ENCODE measurements around the gene OSBP. TPM values are rescaled to one million over a fixed set of nuclear protein-coding genes. Genes with fewer than 3 reads are reported as not detected.

OSBP gene
- 43.5 TPM for polyA plus RNA-seq (2013, experiment 1 of 2)
- 40.8 TPM for polyA plus RNA-seq (2013, experiment 2 of 2)

DNA sequence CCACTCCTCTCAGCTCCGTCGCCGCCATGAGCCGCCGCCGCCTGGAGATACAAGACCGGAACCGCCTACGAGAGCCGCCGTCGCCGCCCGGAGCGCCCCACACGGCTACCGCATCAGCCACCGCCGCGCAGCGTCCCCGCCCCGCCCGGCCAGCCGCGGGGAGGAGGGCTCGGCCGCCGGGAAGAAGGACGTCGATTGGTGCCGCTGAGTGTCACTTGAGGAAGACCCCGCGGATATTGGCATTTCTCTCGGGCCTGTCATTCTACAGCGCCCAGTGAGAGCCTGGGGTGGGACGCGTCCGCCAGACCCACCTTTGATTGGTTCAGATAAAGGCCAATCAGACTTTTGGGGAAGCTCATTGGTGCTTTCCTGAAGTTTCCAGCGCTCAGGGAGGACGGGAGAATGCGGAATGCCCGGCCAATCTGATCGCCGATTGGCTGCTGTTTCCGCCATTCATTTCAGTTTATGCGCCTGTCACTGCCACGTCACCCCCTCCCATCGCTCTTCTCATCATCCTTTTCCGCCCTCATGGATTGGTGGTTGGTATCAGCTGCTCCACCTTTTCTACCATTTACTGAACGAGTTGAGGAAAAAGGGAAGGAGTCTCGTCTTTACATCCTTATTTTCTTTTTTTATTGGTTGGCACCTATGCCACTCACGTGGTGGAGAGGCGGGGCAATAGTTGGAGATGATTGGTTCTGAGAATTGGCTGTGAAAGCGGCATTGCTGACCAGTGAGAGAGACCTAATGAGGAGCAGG lies at the start of gene OSBP:
Gene OSBP, minus strand, starts transcription at position 138 of the 759 bp plus-strand sequence. Its CDS starts 110 bp downstream, at position 28.
- Histone ChIP-seq H3K36me3 (ENCODE audit: control insufficient read depth, insufficient read depth, low read length) (peaks cover 12% of the 10 kb centered on the region), H3K9me3 (ENCODE audit: control insufficient read depth, low read length) (no peaks in the 10 kb centered on the region), H3K4me1 (ENCODE audit: control insufficient read depth, insufficient read depth, low read length, poor library complexity, severe bottlenecking) (peaks cover 10% of the 10 kb centered on the region), H3K27ac (ENCODE audit: low read depth, low read length, severe bottlenecking) (peak within 1 kb of the TSS; percentile 95), H3K4me3 (ENCODE audit: extremely low read depth, insufficient read depth, low read length, poor library complexity, severe bottlenecking) (peak within 1 kb of the TSS; percentile 93)
- 0% methylated on average over 40 to 43 of the region's 55 CpGs for WGBS, 2 experiments (ENCODE audit: insufficient coverage in 2 of 2)

DNA sequence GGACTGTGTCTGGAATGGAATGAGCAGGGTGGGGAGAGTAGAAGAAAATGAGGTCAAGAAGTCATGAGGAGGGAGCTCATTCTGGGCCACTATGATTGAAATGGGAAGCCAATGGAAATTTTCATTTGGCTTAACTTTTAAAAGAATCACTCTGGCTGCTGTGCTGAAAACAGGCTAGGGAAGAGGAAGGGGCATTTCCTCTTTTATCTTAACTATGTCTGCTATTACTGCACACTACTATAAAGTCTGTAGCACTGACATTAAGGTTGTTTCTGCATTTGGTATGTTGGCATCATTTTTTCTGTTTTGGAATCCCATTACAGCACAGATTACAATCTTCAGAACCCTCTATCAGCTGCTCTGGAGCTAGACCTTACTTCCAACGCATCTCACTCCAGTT lies 45.0 kb upstream of the OSBP start:
- Histone ChIP-seq H3K36me3 (ENCODE audit: control insufficient read depth, insufficient read depth, low read length) (peaks cover 77% of the 10 kb centered on the region), H3K4me3 (ENCODE audit: extremely low read depth, insufficient read depth, low read length, poor library complexity, severe bottlenecking) (no peak overlapping the region), H3K9me3 (ENCODE audit: control insufficient read depth, low read length) (no peaks in the 10 kb centered on the region), H3K27ac (ENCODE audit: low read depth, low read length, severe bottlenecking) (no peak overlapping the region), H3K4me1 (ENCODE audit: control insufficient read depth, insufficient read depth, low read length, poor library complexity, severe bottlenecking) (no peaks in the 10 kb centered on the region)
- WGBS, 2 experiments (ENCODE audit: insufficient coverage in 2 of 2), result 83 to 100% methylated on average over 1 of the region's 1 CpG

DNA sequence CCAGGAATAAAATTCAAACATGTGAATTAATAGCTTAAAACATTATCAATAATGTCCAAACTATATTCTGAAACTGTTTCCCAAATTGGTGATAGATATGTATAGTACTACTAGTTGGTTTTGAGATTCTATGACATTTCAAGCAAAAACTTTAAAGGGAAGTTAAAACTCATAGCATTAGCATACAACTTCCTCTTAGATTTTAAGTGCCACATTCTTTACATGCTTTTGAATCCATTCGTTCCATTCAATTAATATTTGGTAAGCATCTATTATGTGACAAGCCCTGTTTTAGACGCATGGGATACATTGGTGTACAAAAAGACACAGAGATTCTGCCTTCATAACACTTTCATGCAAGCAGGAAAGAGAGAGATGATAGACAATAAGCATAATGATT lies 44.4 kb upstream of the OSBP start:
- no CpG with 5 or more reads among the region's 2 CpGs for WGBS, 2 experiments (ENCODE audit: insufficient coverage in 2 of 2)
- Histone ChIP-seq H3K4me3 (ENCODE audit: extremely low read depth, insufficient read depth, low read length, poor library complexity, severe bottlenecking) (no peak overlapping the region), H3K4me1 (ENCODE audit: control insufficient read depth, insufficient read depth, low read length, poor library complexity, severe bottlenecking) (no peaks in the 10 kb centered on the region), H3K27ac (ENCODE audit: low read depth, low read length, severe bottlenecking) (no peak overlapping the region), H3K9me3 (ENCODE audit: control insufficient read depth, low read length) (no peaks in the 10 kb centered on the region), H3K36me3 (ENCODE audit: control insufficient read depth, insufficient read depth, low read length) (peaks cover 78% of the 10 kb centered on the region)

- Histone ChIP-seq H3K27ac (ENCODE audit: low read depth, low read length, severe bottlenecking) (no peak overlapping the region), H3K9me3 (ENCODE audit: control insufficient read depth, low read length) (no peaks in the 10 kb centered on the region), H3K36me3 (ENCODE audit: control insufficient read depth, insufficient read depth, low read length) (peaks cover 80% of the 10 kb centered on the region), H3K4me3 (ENCODE audit: extremely low read depth, insufficient read depth, low read length, poor library complexity, severe bottlenecking) (no peak overlapping the region), H3K4me1 (ENCODE audit: control insufficient read depth, insufficient read depth, low read length, poor library complexity, severe bottlenecking) (no peaks in the 10 kb centered on the region)
- 95% methylated on average over 4 of the region's 5 CpGs for WGBS, 2 experiments (ENCODE audit: insufficient coverage in 2 of 2)
Observed at GRCh38 chr11:59658036-59658435, 42.5 kb upstream of the OSBP start.

GRCh38 chr11:59654893-59655292 lies 39.3 kb upstream of the OSBP start:
- Histone ChIP-seq H3K9me3 (ENCODE audit: control insufficient read depth, low read length) (no peaks in the 10 kb centered on the region), H3K27ac (ENCODE audit: low read depth, low read length, severe bottlenecking) (no peak overlapping the region), H3K4me1 (ENCODE audit: control insufficient read depth, insufficient read depth, low read length, poor library complexity, severe bottlenecking) (no peaks in the 10 kb centered on the region), H3K4me3 (ENCODE audit: extremely low read depth, insufficient read depth, low read length, poor library complexity, severe bottlenecking) (no peak overlapping the region), H3K36me3 (ENCODE audit: control insufficient read depth, insufficient read depth, low read length) (peaks cover 97% of the 10 kb centered on the region)
- WGBS, 2 experiments (ENCODE audit: insufficient coverage in 2 of 2), result 100% methylated on average over 2 to 3 of the region's 4 CpGs

GRCh38 chr11:59647245-59647980 lies 31.8 kb upstream of the OSBP start:
- Histone ChIP-seq H3K4me1 (ENCODE audit: control insufficient read depth, insufficient read depth, low read length, poor library complexity, severe bottlenecking) (no peaks in the 10 kb centered on the region), H3K36me3 (ENCODE audit: control insufficient read depth, insufficient read depth, low read length) (peaks cover 93% of the 10 kb centered on the region), H3K4me3 (ENCODE audit: extremely low read depth, insufficient read depth, low read length, poor library complexity, severe bottlenecking) (no peak overlapping the region), H3K9me3 (ENCODE audit: control insufficient read depth, low read length) (no peaks in the 10 kb centered on the region), H3K27ac (ENCODE audit: low read depth, low read length, severe bottlenecking) (no peak overlapping the region)
- whole genome bisulfite sequencing, 2 experiments (ENCODE audit: insufficient coverage in 2 of 2), result no CpG with 5 or more reads among the region's 3 CpGs

DNA sequence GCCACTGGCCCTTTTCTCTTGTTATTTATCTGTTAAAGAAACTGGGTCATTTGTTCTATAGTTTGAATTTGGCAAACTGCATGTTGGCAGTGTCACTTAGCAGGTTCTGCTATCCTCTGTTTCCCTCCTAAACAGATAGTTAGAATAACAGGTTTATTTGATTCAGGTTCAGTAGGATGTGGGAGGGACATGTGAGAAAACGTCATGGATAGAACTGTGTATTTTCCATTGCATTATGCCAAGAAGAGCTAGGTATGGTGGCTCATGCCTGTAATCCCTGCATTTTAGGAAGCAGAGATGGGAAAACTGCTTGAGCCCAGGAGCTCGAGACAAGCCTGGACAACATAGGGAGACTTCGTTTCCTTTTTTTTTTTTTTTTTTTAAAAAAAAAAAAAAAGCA lies 29.0 kb upstream of the OSBP start:
- H3K36me3 ChIP-seq (ENCODE audit: control insufficient read depth, insufficient read depth, low read length), result peaks cover 93% of the 10 kb centered on the region
- 96 to 100% methylated on average over 1 to 2 of the region's 3 CpGs for WGBS, 2 experiments (ENCODE audit: insufficient coverage in 2 of 2)
- H3K4me3 ChIP-seq (ENCODE audit: extremely low read depth, insufficient read depth, low read length, poor library complexity, severe bottlenecking), result no peak overlapping the region
- H3K27ac ChIP-seq (ENCODE audit: low read depth, low read length, severe bottlenecking), result no peak overlapping the region
- no peaks in the 10 kb centered on the region for H3K9me3 ChIP-seq (ENCODE audit: control insufficient read depth, low read length)
- no peaks in the 10 kb centered on the region for H3K4me1 ChIP-seq (ENCODE audit: control insufficient read depth, insufficient read depth, low read length, poor library complexity, severe bottlenecking)

DNA sequence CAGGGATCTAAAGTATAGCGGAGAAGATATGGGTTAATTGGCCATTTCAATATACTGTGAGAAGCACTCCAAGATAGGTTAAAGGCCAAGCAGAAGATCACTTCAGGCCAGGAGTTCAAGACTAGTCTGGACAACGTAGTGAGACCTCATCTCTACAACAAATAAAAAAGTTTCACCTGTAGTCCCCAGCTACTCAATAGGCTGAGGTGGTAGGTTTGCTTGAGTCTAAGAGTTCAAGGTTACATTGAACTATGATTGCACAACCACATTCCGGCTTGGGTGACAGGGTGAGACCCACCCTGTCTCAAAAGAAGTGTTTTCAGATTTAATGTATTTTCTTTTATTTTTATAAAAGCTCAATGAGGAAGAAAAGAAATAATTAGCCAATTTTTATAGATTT lies 27.8 kb upstream of the OSBP start:
- no peaks in the 10 kb centered on the region for H3K4me1 ChIP-seq (ENCODE audit: control insufficient read depth, insufficient read depth, low read length, poor library complexity, severe bottlenecking)
- H3K27ac ChIP-seq (ENCODE audit: low read depth, low read length, severe bottlenecking), result no peak overlapping the region
- 100% methylated on average over 1 of the region's 3 CpGs; no CpG with 5 or more reads in 1 of the 2 experiments for WGBS, 2 experiments (ENCODE audit: insufficient coverage in 2 of 2)
- H3K9me3 ChIP-seq (ENCODE audit: control insufficient read depth, low read length), result no peaks in the 10 kb centered on the region
- H3K36me3 ChIP-seq (ENCODE audit: control insufficient read depth, insufficient read depth, low read length), result peaks cover 94% of the 10 kb centered on the region
- no peak overlapping the region for H3K4me3 ChIP-seq (ENCODE audit: extremely low read depth, insufficient read depth, low read length, poor library complexity, severe bottlenecking)

GRCh38 chr11:59641156-59641555 lies 25.6 kb upstream of the OSBP start:
- Histone ChIP-seq H3K9me3 (ENCODE audit: control insufficient read depth, low read length) (no peaks in the 10 kb centered on the region), H3K4me3 (ENCODE audit: extremely low read depth, insufficient read depth, low read length, poor library complexity, severe bottlenecking) (no peak overlapping the region), H3K27ac (ENCODE audit: low read depth, low read length, severe bottlenecking) (no peak overlapping the region), H3K4me1 (ENCODE audit: control insufficient read depth, insufficient read depth, low read length, poor library complexity, severe bottlenecking) (no peaks in the 10 kb centered on the region), H3K36me3 (ENCODE audit: control insufficient read depth, insufficient read depth, low read length) (peaks cover 91% of the 10 kb centered on the region)
- 97% methylated on average over 2 to 3 of the region's 3 CpGs for WGBS, 2 experiments (ENCODE audit: insufficient coverage in 2 of 2)

GRCh38 chr11:59630493-59630892 lies 14.9 kb upstream of the OSBP start:
- H3K4me1 ChIP-seq (ENCODE audit: control insufficient read depth, insufficient read depth, low read length, poor library complexity, severe bottlenecking), result no peaks in the 10 kb centered on the region
- no peaks in the 10 kb centered on the region for H3K9me3 ChIP-seq (ENCODE audit: control insufficient read depth, low read length)
- peaks cover 7% of the 10 kb centered on the region for H3K36me3 ChIP-seq (ENCODE audit: control insufficient read depth, insufficient read depth, low read length)
- H3K4me3 ChIP-seq (ENCODE audit: extremely low read depth, insufficient read depth, low read length, poor library complexity, severe bottlenecking), result no peak overlapping the region
- no CpG with 5 or more reads among the region's 2 CpGs for WGBS, 2 experiments (ENCODE audit: insufficient coverage in 2 of 2)
- H3K27ac ChIP-seq (ENCODE audit: low read depth, low read length, severe bottlenecking), result no peak overlapping the region

GRCh38 chr11:59629996-59630395 lies 14.4 kb upstream of the OSBP start:
- H3K9me3 ChIP-seq (ENCODE audit: control insufficient read depth, low read length), result no peaks in the 10 kb centered on the region
- H3K4me1 ChIP-seq (ENCODE audit: control insufficient read depth, insufficient read depth, low read length, poor library complexity, severe bottlenecking), result no peaks in the 10 kb centered on the region
- H3K4me3 ChIP-seq (ENCODE audit: extremely low read depth, insufficient read depth, low read length, poor library complexity, severe bottlenecking), result no peak overlapping the region
- peaks cover 2% of the 10 kb centered on the region for H3K36me3 ChIP-seq (ENCODE audit: control insufficient read depth, insufficient read depth, low read length)
- no peak overlapping the region for H3K27ac ChIP-seq (ENCODE audit: low read depth, low read length, severe bottlenecking)

Data from mesodermal cell (in vitro differentiated cells).